SHP77 treated with DMSO at 0.1 percent for 48 hours (cell line): ENCODE results near the gene RNF145.
"Not testable (repeated sequence)": the region's sequence is repeated elsewhere in the genome, so short reads cannot be mapped to it uniquely, and the experiment has no call there.

ENCODE experiments used
- DNase-seq: peaks from one replicate; lab custom pipeline; 2025; lab: John Stamatoyannopoulos, UW

Gene RNF145

DNA sequence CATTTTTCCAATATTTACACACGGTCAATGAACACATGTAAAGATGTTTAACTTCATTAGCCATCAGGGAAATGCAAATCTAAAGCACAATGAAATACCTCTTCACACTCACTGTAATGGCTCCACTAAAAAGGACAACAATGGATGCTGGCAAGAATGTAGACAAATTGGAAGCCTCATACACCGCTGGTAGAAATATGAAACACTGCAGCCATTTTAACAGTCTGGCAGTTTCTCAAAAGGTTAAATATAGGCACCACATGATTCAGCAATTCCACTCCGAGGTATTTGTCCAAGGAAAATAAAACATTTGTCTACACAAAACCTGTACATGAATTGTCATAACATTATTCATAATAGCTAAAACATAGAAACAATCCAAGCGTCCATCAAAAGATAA is 20.0 kb downstream of the RNF145 start:
- no peak for DNase-seq

DNA sequence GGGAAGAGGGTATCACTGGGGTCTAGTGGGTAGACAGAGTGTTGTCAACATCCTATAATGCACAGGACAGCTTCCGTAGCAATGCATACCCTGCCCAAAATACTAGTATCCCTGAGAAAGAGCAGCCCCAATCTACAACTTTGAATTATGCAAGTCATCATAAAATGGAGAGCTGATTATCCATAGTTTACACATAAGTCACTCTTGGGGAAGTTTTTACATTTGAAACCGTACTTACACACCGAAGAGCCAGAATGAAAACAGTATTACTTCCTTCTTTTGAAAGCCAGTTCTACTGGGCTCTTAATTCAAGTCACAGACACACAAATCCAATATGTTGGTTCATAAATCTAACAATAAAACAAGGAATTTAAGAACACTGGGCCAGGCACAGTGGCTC is 21.6 kb downstream of the RNF145 start:
- no peak for DNase-seq

DNA sequence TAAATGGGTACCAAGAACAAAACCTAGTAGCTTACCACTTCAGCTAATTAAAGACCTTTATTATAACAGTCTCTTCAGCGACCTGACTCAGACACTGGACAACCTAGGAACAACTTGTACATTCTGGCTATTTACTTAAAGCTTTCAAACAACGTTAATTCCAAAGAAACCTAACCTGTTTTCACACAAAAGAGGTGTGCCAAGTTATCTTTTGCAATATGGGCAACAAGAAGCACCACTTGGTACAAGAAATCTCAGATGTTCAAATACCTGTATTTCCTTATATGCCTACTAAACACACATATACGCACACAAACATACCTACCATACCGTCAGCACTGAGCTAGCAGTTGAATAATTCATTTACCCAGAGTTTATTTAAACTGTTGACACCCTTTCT is 23.0 kb downstream of the RNF145 start:
- no peak for DNase-seq

DNA sequence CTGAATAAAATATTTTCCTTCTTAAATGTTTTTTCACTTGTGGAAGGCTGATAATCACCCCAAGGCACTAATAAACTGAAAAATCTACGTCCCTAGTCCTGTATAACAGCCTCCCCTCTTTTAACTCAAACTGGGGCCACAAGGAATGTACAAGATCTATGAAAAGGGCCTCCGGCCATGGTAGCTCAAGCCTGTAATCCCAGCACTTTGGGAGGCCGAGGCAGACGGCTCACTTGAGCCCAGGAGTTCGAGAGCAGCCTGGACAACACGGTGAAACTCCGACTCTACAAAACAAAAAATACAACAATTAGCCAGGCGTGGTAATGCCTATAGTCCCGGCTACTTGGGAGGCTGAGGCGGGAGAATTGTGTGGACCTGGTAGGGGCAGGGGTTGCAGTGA is 23.6 kb downstream of the RNF145 start:
- no peak for DNase-seq

DNA sequence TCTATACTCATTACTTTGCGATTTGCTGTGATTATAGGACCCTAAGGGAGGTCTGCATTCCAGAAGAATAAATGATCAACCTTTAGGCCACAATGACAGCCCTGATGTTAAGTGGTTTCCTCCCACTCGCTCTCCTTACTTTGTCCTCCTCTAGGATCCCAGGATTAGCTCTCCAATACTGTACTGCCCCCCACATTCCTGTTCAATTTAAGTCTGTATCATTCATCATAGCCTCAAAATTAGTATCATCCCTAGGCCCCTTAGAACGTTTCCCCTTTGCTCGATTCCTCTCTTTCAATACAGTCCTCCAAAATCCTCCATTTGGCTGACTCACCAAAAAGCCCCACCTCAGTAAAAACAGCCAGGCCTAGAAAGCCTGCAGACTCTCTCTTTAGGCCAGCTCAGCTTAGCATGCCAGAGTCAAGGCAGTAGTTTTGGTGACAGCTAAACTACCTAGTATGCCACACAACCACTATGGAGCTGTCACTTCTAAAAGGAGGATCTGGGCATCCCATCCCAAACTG is 24.4 kb downstream of the RNF145 start:
- no peak for DNase-seq

DNA sequence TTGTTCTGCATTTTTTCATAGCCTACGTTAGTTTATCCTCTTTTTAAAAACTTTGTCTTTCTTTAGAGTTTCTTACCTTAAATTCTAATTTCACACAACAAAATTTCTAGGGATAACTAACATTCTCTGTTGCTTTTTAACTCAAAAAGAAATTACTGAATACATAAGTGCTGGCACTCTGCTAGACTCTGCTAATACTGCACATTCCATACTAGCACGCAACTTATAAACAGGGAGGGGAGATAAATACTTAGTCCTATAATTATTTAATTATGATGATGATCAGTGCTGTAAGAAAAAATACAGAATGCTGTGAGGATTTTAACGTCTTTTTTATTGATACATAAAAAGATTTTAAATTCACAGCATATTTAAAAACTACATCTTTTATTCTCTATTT is 25.1 kb downstream of the RNF145 start:
- DNase-seq = no peak

DNA sequence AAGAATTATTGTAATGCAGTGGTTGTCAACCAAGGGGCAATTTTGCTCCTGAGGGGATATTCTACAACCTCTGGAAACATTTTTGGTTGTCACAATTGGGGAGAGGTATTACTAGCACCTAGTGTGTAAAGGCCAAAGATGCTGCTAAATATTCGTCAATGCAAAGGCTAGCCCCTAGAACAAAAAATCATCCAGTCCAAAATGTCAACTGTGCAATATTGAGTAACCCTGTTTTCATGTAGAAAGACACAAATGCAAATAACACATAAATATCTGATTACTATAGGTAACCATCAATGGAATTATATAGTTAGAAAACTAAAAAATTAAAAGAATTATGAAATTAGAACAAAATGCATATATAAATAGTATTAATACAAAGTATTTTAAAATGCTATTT is 26.1 kb downstream of the RNF145 start:
- no peak for DNase-seq

DNA sequence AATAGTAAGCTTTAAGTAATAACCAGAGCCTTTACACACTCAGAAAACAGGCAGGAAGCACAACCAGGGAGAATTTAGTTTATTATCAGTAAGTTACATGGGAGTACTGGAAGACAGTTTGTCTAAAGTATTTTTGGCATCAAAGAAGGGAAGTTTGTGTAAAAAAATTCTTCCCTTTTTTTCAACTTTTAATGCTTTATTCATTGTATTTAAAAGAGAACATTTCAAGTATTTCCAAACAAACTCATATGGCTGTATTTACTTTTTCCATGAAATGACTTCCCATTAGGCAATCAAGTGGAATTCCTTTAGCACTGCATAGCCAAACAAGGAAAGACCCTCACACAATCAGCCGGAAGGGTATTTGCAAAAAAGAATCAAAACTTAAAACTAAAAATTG is 26.7 kb downstream of the RNF145 start:
- DNase-seq = no peak

DNA sequence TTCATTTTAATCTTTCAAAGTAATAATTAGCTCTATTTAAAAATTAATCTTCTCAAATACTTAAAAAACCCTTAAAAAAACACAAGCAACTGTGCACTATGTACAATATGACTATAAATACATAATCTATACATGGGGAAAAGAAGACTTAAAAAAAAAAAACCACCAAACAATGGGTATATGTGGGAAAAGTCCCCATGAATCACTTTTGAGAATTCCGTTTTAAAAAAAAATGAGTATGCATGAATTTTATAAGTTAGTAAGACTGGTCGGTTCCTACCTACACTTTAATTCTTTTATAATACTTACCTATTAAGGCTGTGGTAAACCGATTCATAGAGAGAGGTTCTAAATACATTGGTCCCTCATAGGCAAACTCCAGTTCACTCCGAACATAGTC is 27.7 kb downstream of the RNF145 start:
- no peak for DNase-seq

DNA sequence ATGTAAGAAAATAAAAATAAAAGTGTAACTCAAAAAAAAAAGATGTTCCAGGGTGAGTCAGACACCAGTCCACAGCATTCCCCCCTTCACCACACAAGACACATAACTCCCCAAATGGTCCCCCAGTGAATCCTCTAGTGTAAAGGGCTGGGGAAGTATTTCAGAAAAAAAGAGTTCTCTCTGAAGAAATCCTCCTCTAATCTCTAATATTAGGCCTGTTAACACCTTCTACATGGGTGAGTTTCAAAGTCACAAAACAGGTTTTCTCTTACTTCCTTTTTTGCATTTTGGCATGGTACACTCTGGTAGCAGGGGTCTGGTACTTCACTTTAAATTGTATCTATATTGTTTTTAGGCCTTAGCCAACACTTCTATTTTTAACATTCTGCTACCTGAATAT is 28.2 kb downstream of the RNF145 start:
- DNase-seq = no peak

DNA sequence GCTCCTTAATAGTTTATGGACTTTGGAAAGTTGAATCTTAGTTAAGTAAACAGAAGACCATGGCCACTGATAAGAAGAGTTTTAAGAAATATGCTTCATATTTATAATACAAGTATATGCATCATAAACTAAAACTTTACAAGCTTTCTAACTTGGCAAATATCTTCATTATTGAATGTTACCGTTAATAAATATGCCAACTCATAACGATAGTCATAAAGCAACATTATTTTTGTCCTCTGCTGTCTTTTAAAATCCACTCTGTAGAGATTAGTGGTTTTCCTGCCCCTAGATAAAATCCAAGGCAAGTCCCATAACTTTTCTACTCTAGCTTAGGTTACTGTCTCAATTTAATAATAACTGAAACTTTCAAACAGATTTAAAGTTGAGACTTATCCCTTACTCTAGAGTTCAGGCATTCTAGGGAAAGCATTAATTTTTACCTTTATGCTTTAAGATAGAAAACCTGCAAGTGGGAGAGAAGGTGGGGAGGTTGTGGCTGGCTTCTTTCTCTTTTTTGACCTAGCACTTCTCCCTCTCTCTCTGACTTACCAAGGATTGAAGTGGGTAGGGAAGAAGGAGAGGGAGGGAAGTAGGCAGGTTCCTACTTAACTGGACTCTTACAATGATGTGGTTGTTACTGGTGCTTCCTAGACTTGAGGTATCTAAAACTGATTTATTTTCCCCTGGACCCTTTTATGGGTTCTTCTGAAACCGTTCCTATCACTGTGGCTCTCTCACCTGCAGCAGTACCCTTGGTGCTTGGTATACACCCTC is 29.6 kb downstream of the RNF145 start:
- DNase-seq = no peak

DNA sequence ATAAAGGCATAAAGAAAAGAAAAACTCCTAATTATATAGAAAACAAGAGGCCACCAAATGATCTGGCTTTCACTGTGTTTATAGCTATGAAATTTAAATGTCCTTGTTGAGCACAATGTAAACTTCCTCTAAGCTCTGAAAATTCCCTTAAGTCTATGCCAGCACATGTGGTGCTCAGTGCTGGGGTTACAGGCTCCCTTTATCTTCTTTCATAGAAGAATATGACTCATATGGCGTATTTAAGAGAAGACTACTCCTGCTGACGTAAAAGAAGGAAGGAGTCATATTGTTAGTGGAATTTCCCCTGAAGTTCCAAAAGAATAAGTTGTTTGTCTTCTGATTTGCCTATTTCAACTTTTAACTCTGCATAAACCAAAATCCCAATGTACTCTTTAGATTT is 30.4 kb downstream of the RNF145 start:
- DNase-seq = no peak

DNA sequence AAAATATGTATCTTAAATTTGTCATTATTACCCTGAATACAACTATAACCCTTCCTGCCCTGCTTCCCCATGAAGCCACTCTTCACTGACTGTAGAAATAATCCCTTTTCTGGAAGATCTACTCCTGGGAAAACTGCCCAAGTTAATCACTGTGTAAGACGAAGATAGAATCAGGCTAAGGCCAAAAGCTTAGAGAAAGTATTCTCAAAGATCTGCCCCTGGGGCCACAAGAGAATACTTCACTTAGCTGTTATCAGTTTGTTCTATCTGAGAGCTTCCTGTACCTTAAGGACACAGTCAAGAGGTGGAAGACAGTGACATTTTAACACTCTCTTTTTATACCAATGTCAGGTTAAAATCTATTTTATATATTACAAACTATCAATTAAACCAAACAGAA is 33.8 kb downstream of the RNF145 start:
- DNase-seq = no peak

DNA sequence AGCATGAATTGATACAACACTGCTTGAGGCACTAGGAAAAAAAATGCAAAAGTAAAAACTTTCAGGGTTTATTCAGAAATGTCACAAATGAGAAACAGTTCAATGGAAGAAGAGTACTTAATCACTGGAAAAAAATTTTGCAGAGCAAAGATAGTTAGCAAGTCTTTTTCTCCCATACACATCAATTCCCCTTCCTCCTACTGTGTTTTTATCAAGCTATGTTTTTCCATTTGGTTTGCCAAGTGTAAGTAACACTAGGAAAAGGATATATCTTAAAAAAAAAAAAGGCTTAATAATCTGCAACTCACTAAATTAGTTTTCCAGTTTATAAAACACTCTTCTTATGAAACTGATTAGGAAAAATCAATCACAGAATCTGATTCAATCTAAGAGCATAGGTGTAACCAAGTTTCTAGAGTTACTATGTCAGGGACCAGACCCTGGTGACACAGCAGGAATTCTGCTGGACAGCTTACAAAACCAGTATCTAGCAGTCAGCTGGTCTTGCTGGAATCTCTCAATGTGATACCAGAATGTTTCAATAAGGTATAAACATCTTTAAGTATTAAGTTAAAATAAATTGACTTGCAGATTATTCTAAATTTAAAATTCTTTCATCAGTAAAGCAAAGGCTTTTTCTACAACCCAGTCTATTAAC is 34.7 kb downstream of the RNF145 start:
- DNase-seq = no peak

DNA sequence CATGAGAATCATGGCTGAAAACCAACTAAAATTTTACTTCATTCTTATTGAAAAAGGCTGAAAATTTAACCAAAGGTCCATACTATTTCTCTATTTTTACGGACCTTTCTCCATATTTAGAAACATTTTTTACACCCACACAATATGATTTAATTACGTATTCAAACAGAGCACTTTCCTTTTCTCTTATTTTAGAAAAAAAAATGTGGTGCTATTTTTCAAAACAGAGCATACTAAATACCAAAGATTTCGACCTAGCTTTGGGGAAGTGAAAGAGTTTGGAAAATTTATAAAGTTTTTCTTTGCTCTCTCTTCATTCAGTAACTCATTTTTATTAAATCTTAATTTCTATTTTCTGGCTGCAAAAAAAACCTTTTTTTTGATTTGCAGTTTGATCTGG is 38.1 kb downstream of the RNF145 start:
- DNase-seq = no peak

DNA sequence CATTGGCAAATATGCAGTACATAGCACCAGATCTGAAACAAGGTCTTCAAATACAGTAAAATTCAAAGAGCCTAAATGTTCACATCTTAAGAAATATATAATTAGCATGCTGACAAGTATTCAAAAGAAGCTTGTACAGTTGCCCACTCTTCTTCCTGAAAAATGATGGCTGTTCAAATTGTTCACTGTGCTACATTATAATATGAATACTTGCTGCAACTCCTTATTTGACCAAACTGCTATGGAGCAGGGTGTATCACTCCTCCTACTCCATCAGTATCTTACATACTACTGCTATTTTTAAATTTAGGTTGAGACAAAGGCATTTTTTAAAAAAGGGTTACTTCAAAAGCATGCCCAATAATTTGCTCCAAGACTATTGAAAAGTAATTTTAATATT is 39.3 kb downstream of the RNF145 start:
- no peak for DNase-seq

DNA sequence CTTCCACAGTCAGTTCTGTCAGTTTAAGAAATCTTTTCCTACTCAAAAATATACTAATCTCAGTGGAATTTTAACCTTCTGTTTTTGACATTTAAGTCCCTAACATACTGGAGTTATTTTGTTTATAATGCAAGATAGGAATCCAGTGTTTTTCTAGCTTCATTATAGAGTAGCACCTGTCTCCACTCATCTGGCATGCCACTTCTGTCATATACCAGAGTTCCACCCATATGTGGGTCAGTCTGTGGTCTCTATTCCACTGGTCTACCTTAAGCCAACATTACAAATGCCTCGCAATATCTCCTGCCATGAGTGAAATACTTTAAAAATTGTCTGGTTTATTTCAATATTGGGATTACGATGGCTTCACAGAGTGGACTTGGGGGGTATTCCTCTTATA is 42.9 kb downstream of the RNF145 start:
- DNase-seq = no peak

DNA sequence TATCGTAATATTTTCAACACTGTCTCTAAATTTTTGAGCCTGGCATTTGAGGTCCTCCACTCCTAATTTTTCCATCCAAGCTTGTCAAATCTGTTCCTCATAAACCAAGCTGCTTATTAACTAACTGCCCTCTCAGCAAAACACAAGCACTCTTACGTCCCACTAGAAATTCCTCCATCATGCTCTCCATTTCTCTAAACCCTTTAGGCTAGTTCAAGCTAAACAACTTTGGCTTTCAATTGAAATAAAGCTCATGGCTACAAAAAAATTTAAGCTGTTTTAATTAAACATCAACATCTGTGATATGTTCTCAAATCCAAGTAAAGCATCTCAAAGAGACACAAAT is 45.7 kb downstream of the RNF145 start:
- no peak for DNase-seq

DNA sequence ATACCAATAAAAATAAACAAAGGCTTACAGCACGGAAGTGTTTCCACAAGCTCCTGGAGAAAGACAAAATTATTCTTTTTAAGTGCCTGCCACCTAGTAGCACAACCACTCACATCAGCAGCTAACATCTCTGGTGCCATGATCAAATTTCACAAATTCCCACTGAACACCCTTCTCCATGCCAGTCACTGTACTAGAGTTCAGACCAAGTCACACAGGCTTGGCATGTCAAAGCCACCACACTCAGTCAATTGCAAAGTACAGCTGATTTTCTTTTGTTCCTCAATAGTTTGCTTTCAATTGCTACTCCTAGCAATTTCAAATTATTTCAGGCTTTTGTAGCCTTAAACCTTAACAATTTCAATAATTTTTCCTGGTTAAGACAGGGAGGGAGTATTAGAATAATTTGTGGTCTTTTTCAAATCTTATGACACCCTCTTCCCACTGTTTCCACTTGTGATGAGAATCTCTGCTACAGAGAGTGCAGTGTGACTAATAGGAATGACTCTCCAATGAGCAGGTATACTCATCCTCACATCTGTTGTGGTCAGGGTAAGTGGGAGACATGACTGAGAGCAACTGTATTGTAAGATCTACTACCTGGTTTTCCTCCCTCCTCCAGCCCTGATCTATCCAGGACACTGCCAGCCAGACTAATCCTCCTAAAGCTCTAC is 46.2 kb downstream of the RNF145 start:
- no peak for DNase-seq

DNA sequence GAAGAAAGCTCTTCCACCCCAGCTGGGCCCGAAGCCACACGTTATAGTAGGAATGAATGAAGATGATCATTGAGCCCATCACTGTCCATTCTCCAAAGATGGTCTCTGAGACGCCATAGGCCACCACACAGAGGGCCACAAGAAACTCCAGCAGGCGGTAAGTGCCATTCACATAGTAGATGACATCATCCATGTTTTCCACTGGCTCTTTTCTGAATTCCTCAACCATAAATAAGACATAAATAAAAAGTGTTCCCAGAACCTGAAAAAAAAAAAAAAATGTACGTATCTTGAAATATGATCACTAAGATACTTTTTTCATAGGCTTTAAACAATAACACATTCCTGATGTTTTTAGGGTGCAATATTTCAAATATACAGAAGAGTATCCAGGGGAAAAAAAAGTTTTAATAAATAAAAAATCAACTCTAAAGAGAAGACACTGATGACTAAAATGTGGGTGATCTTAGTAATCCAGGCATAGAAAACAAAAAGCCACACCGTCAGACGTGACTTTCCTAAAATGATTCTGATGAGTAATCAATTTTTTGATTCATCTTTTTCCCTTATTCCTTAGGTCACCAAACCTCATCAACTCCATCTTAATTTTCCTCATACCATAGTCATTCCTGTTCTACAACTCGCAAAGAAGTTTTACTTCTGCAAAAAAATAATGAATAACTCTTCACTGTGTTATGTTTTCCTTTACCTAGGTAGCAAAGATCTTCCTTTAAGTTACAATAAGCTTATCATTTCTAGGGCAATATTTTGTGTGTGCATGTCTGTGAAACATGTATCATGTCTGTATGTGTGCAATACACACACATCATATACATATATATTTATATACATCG is 47.8 kb downstream of the RNF145 start:
- DNase-seq = no peak

DNA sequence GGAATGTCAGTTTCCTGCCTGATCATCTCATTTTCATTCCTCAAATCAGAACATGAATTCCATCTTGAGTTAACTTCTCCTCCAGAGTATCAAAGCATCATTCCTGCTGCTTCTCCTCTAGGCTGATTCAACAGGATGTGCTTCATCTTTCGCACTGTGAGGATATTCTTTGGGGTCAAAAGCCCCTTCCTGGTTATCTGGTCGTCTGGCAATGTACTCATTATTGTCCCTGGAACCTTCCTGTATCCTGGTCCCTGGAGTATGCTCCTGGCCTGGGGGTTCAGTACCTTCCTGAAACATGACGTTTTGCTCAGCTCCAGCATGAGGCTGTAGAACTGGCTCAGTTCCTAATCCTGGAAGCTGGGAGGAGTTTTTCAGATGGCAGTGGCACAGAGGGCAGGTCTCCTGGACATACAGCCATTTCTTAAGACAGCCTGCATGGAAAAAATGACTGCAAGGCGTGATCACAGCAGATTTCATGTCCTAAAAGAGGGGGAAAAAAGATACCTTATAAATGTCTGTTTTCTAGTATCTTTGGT is 50.7 kb downstream of the RNF145 start:
- DNase-seq = not testable (repeated sequence)

DNA sequence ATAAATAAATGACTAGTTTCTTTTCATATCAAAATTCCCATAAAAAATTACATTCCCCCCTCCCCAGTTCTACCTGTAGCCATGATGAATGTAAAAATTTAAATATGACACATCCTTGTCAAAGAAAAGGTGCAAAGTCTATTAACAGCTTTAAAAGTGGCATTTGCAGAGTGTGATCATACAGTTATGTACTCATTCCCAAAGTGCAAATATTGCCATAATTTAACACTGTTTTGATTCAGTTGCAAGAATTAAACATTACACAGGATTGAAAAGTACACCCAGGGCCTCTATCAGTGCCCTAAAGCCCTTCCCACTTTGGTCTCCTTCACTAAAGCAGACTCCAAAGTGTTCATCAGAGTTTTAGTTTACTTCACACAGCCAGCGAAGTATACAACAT is 51.8 kb downstream of the RNF145 start:
- no peak for DNase-seq
